22Rv1 (cell line): ENCODE measurements around the gene SRF.
A peak's percentile ranks its signal among the peaks of the same experiment; 100 is the strongest.

Experiments
- H3K27ac ChIP-seq: fragments of 450-650 bp; 2 replicates; pipeline ENCODE4 v1.5.1; 2017
- ZFX ChIP-seq: fragments of 450-650 bp; IDR thresholded peaks from 2 replicates; pipeline ENCODE4 v1.6.1; 2017; ENCODE audit warnings: antibody characterized with exemption, borderline replicate concordance
- TF ChIP-seq, protein P1 (sequence below): fragments of 450-650 bp; IDR thresholded peaks from 2 replicates; pipeline ENCODE4 v1.5.1; 2017; ENCODE audit warnings: mild to moderate bottlenecking

Gene SRF

GRCh38 chr6:43226192-43226851, 55.3 kb downstream of the SRF start:
- H3K27ac ChIP-seq, result no peak overlapping the region
- TF ChIP-seq, protein P1, sequence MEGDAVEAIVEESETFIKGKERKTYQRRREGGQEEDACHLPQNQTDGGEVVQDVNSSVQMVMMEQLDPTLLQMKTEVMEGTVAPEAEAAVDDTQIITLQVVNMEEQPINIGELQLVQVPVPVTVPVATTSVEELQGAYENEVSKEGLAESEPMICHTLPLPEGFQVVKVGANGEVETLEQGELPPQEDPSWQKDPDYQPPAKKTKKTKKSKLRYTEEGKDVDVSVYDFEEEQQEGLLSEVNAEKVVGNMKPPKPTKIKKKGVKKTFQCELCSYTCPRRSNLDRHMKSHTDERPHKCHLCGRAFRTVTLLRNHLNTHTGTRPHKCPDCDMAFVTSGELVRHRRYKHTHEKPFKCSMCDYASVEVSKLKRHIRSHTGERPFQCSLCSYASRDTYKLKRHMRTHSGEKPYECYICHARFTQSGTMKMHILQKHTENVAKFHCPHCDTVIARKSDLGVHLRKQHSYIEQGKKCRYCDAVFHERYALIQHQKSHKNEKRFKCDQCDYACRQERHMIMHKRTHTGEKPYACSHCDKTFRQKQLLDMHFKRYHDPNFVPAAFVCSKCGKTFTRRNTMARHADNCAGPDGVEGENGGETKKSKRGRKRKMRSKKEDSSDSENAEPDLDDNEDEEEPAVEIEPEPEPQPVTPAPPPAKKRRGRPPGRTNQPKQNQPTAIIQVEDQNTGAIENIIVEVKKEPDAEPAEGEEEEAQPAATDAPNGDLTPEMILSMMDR, result no peak
- no peak for TF ChIP-seq ZFX

DNA sequence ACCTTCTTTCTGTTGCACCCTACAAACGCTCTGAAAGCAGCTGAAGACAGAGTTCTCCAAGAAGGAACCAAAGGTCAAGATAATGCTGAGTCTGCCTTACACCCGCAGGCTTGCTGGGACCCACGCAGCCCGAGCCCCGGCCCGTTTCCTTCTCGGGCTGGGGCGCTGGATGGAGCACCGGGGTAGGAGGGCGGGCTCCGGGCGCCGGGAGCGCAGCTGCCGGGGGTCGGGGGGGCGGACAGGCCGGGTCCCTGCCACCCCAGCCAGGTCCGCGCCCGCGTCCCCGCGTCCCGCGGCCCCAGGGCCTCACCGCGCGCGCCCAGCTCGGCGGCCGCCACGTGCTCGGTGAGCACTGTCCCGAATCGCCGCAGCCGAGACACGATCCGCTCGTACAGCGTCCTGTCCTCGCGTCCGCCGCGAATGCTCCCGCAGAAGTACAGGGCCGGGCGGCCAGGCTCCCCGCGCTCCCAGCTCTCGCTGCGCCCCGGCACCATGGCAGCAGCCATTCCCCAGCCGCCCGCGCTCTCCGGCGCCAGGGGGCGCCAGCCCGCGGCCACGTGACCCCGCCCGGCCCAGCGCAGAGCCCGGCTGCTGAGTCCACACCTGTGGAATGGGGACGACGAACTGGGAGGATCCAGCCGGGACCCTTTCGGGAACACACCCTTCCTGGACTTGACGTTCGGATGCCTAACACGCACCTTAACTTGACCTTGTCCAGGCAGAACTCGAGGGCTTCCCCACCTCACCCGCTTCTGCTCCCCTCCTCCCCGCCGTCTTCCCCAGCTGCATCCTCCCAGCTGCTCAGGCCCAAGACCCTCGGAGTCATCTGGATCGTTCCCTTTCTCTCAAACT, 58.1 kb downstream of the SRF start, which contains the start of gene DNPH1:
Gene DNPH1, minus strand, starts transcription at position 531 of the 852 bp plus-strand sequence. Its CDS starts 25 bp downstream, at position 506.
- TF ChIP-seq ZFX, result no peak
- TF ChIP-seq, protein P1, result peak; percentile 96
- peak within 1 kb of the TSS; percentile 68 for H3K27ac ChIP-seq

DNA sequence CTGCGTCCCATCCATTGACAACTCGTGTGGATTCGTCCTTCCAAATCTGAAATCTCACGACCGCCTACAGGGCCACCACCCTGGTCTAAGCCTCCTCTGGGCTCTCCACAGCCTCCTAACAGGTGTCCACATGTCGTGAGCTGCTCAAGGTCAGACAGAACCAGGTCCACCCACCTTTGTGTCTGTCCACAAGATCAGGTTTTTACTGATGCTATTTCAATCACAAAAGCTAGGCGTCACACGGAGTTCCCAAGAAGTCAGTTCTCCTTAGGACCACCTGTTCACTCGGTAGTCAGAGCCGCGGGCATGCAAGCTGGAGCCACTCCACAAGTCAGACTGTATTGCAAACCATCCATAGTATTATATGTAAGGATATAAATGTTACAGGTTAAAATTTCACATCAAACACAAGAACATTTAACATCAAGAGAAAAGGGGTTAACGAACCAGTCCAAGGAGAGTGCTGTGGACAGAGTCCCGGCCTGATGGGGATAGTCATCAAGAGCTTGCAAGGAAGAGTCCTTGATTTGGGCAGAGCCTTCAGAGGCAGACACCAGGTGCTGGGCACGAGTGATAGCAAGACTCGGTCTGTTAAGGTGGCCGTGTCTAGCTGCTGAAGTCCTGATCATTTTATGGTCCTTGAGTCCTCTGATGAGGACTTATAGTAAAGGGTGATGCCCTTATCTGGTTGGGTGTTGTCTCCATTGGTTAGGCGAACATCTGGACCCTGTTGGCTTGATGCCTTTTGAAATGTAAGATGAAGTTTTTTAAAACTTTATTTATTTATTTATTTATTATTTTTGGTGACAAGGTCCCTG, 58.9 kb downstream of the SRF start:
- H3K27ac ChIP-seq, result no peak overlapping the region
- TF ChIP-seq, protein P1, result no peak
- TF ChIP-seq ZFX, result no peak

DNA sequence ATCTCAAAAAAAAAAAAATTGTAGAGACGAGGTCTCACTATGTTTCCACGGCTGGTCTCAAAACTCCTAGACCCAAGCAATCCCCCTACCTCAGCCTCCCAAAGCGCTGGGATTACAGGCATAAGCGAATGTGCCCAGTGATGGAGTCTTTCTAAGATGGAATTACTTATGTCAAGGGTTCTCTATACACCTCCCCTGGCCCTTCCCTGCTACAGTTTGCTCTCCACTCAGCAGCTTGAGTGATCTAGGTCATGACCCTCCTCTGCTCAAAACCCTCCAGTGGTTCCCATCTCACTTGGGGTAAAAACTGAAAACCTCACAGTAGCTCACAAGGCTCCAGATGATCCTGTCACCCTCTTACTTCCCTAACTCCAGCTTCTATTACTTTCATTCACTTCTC, 60.0 kb downstream of the SRF start:
- no peak for TF ChIP-seq ZFX
- TF ChIP-seq, protein P1, result no peak
- no peak overlapping the region for H3K27ac ChIP-seq
